Stimulated activated CD8-positive, alpha-beta memory T cell treated with anti-CD3 and anti-CD28 coated beads, Interleukin-4, amount 100 ng/mL, for 48 hours (primary cell): Measurements from ENCODE around the gene PRPF40A.

Experiments
- DNase-seq: peaks from one replicate; pipeline ENCODE4 v3.0.0-alpha.2; 2020

The PRPF40A gene

DNA sequence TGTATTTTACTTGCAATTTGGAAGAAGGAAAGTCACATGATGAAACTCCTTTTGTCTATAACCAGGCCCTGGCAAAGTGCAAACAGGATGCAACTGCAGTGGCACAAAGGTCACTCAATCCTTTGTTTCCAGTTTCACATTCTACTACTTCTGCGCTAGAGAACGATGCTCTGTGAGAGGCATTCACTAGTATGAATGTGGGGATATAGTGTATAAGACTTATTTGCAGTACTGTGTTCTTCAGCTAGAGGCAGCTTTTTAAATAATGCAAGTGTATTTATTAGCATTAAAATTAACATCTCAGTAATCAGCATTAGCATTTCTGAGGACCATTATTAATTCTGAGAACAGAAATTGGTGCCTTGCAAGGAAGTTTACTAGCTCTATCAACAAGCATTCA, 68.9 kb downstream of the PRPF40A start:
- no peak for DNase-seq

DNA sequence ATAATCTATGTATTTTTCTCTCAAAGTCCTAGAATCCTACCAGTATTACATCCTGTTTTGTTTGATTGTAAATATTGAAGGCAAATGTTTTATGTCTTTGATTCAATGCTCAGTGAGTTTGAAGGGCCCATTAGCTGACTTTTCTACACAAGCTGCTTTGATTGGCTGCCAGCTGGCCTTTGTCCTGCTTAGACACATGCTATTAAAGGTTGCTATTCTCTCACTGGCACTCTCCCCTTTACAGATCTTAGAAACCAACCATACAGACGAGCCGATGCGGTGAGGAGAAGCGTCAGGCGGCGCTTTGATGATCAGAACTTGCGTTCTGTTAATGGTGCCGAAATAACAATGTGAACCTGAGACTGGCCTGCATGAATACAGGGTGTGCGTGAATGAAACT, 69.7 kb downstream of the PRPF40A start:
- DNase-seq: no peak

DNA sequence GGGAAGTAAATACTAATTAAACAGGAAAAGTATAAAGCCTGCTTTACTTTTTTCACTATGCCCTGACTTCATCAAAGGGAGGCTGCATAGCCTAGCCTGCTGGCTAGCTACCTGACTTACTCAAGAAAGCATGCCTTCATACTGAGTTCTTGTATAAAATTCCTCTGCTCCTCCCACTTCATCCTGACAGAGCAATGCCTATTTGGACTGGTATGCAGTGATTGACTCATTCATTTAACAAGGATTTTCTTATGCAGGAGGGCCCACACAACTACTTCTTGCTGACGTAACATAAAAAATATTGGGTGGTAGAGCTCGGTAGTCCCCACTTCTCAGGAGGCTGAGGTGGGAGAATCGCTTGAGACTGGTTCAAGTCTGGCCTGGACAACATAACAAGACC, 70.5 kb downstream of the PRPF40A start:
- DNase-seq: no peak

DNA sequence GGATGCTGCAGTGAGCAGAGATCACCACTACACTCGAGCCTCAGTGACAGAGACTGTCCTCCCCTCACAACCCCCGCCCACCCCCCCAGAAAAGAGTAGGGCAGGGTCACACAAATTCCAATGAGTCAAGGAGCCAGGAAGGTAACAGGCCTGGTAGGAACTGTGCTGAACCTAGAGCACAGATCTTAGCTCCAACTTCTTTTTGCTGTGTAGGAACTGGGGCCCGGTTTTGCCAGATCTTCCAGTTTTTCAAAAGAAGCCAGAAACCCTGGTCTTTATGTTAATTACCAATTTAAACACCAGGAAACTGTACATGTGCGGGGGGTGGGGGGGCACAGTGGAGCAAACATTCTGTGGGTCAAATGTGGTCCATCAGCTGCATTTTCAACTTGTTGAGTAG, 71.0 kb downstream of the PRPF40A start:
- DNase-seq: no peak

DNA sequence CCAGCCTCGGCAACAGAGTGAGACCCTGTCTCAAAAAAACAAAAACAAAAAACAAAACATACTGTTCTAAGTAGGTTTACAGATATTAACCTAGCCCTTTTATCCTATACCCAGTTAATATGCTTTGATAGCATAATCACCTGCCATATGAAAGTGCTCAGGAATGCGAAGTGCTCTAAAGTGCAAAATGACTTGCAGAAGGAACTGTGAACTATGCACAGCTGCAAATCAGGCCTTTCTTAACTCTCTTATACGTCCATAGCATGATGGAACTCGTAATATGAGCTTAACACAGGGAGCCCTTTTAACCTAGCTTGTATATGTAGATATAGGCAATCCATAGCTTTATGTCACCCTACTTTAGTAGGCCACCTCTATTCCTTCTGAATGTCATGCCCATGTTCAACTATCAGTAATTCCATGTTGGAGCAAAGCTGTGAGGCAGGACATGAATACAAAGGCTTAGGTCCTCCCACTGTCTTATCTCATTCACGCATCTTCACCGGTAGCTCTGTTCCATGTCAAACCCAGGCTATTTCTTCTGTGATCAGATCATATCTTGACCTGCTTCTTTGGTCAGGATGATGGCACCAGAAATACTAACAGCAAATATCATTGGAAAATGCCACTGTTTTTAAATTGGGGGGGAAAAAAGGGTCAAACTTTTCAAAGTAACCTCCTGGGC, 72.9 kb downstream of the PRPF40A start:
- DNase-seq: no peak

DNA sequence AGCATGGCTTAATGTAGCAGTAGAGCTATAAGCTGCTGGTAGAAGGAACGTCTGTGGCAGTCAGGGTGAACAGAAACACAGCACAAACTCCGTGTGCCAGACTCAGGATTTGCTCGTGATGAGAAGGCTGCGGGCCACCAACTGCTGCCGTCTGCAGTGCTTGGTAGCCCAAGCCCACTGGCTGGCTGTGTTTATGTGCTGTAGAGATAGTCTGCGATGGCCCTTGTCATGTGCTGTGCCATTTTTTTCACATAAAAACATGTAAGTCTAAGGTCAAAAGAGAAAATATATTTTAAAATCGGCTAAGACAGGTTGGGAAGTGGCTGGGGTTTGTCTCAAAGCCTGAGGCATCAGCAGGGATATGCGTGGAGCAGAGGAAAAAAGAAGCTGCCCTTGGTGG, 78.7 kb downstream of the PRPF40A start:
- DNase-seq: no peak

DNA sequence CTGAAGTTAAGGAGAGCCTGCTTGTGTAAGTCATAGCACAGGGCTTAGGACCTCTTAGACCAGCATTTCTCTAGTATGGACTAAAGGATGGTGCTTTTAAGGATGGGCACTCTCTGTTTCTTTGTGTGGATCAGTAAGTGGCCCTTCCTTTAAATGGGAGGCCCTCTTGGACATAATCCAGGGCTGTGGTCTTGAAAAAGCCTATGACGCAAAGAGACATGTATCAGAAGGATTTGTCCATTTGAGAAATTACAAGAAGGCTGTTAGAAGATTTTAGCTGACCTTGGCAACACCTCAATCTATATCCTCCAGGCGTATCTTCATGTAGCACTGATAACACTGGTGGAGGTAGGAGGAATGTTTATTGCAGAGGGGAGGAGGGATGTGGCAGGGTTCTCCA, 79.2 kb downstream of the PRPF40A start:
- DNase-seq: no peak

DNA sequence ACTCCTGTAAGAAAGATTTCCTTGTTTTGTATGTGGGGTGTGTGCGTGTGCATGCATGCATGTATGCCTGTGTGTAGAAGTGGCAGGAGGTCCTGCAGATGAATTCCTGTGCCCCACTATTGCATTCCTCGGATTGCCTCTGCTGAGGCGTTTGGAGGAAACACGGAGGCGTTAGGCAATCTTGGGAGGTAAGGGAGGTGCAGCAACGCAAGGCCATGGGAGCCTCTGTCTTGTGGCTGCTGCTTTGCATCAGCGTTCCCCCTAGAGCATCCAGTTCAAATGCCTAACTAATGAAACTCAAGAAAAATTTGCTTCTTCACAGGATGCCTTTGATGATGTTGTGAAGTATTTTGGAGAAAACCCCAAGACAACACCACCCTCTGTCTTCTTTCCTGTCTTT, 80.0 kb downstream of the PRPF40A start:
- no peak for DNase-seq

DNA sequence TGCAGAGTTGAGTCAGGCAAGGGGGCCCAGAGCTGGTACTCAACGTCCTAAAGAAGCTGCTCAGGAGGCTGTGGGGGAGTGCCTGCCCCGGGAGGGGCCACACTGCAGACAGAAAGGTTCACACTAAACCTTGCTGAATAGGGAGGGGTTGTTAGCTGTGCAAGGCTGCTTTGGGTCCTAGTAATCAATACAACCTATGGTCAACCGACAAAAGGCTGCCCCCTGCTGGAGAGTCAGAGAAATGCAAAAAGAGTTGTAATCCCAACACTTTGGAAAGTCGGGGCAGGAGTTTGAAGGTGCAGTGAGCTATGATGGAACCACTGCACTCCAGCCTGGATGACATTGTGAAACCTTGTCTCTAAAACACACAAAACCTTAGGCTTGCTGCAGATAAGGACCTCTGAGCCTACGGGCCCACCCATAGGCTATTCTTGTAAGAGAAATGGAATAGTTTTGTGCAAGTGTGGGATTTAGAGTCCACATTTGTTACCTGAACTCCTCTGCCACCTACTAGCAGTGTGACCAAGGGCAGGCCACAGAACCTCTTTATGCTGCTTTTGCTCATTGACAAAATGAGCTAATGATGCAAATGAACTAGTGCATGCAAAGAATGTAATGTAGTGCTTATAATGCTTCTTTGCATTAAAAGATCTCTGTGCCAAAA, 81.5 kb downstream of the PRPF40A start:
- peak; percentile 82 for DNase-seq

DNA sequence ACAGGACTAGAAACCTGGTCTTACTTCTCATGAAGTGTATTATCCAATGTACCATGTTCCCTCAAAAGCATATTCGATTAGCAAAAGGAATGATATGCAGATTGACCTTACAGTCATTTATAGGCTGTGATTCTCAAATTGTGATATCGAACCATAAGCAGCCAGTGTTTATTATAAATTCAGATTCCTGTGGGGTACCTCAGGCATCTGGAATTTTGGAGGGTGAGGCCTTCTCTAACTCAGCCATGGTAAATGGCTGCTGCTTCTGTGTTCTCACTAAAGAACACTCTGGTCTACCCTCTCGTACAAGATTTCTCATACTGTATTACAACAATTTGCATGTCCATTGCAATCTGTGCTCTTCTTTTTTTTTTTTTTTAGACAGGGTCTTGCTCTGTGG, 84.5 kb downstream of the PRPF40A start:
- DNase-seq: no peak

DNA sequence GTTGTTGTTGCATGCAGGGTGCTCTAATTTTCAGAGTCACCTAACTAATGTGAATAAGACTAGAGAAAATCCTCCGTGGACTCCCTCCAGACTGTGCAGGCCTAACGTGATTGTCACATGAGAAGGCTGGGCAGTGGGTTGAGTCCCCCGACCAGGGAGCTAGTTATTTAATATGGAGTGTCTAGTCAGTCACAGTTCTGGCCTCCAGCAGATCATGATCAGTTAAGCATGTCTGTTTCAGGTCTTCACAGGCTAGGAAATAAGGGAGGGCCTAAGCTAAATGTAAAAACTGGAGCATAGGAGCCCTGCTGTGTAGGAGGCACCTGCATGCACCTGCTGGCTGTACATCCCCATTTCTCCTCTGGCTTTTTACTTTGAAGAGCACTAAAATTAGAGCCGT, 86.8 kb downstream of the PRPF40A start:
- no peak for DNase-seq

DNA sequence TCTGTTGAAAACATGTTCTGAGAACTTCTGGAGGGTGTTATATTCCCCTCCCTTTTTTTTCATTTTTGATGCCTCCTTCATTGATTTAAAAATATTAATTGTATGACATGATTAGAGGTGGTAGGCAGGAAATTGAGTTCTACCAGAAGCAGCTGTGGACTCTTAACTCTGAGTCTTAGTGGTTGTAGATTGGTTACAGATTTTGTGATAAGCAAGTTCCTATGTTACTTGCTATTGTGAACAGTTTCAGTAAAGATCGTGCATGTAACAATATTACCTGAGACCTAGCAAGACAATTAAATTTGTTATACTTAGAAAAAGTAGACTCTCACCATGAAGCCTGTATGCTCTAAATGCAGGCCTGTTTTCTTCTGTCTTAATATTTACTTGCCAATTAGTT, 88.1 kb downstream of the PRPF40A start:
- DNase-seq: no peak

DNA sequence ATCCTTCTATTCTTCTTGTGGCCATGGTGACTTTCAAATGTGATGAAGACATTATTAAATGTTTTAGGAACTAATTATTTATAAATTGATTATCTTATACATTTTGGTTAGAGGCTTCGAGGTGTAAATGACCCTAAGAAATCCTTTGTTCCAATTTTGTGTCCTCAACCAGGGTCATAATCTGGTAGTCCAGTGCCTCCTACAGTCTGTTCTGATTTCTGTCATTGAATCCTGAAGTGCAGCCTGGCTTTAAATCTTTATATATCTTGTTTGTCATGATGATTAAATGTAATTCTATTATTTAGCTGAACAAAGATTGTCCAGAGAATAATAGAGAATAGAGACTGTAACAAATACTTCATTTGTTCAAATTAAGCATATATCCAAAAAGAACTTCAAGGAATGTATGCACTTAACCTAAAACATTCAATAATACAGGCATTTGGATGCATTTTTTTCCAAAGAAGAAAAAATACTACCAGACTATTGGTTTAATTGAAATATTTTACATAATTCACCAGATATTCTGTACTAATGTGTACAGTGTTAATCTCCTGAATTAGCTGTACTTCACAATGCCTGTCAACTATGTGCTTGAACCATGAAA, 89.8 kb downstream of the PRPF40A start:
- DNase-seq: no peak

DNA sequence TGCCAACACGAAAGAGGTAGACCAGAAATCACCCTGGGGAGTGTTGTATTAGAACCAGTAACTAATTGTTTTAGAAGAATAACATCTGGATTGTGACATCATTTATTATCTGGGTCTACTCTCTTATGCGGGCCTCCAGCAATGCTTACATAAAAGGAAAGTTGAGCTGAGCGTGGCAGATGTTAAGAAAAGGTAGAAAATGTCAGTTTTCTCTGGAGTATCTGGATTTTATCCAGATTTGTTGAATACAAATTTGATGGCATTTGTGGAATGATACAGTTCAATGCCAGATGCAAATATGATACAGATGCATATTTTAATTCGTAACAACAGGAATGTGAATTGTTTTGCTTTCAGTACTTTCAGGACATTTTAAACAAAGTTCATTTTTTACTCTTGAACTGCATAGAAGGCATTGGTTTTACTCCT, 90.3 kb downstream of the PRPF40A start:
- no peak for DNase-seq

DNA sequence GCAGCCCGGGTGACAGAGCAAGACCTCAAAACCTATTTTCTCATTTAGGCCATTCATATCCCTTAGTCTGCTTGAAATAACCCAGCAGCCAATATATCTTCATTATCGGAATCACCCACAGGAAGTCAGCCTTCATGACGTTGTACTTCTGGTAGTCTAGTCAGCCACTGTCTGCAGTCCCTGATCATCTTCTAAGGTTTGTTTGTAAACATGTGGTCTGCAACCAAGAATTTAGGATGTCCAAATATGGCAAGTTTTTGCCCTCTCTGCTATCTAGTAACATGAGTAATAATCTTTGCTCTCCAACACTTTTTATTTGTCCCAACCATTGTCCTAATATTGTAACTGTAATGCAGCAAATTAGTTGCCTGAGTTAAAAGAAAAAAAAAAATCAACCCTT, 92.5 kb downstream of the PRPF40A start:
- no peak for DNase-seq

DNA sequence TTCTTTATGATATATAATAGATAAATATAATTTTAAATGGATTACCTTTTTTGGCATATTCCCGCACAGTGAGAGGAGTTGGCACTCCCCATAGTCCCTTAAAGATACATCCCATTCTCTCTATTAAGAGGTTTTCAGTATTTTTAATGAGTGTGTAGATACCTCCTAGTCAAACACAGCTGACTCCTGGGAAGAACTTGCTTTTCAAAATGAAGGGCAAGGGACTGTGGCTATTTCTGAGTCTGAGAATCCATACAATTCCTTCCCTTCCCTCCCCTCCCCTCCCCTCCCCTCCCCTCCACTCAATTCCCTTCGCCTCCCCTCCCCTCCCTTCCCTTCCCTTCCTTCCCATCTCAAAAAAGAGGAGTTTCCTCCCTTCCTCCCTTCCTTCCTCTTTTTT, 93.5 kb downstream of the PRPF40A start:
- DNase-seq: no peak

DNA sequence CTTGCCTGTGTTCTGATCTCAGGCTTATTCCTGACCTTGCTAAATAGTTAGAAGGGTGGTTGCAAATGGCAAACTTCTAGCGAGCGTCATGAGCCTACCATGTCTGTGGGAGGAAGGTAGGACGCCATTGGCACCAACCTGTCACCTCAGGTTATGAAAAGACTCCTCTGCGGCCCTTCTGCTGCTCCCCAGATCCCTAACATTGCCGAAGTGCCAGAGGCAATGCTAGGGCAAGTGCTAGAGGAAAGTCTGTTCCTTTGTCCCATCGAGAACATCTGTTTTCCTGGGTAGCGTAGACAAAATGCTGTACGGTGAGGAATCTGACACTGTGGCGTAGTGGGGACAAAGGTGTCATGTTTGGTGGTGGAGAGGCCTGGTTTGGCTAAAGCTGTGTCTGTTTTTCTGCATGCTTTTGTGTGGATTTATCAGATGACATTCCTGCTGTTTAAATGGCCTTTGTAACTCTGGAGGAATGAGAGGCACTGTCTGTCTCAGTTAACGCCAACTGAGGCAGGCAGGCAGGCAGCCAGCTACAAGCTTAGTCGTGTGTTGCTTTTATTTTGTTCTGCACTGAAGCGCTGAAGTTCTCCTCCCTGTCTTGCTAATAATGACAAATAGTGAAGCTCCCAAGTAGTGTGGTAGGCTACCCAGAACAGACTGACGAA, 94.1 kb downstream of the PRPF40A start:
- no peak for DNase-seq

DNA sequence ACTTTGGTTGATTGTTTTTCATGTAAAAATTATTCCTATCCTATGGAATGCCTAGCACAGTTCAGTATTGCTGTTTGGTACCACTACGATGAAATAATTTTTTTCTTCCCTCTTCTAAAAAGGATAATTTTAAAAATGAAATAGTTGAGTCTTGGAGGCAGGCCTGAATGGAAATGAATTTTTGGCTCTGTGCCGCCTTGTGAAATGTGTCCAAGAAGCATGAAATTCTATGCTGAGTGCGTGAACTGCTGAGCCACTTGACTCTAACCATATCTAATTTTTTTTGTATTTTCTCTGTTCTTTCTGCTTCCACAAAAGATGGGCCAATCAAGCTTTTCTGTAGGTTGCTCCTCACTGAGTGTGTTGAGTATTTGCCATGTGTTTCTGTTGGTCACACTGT, 95.0 kb downstream of the PRPF40A start:
- DNase-seq: no peak

DNA sequence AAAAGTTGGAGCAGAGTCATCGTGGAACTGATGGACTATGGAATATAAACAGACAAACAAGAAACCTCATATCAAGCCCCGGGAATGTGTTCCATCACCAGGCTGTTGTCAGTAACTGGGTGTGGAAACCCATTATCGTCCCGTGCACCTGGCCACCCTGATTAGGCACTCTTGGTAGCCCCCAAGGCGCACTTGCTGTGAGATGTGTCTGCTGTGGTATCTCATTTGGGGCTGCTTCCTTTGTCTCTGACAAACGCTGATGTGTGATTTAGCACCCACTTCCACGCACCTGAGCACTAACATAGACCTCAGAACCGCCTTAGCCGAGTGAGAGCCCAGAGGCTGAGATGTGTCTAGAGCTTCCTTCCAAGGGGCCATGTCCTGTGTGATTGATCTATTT, 96.3 kb downstream of the PRPF40A start:
- no peak for DNase-seq

DNA sequence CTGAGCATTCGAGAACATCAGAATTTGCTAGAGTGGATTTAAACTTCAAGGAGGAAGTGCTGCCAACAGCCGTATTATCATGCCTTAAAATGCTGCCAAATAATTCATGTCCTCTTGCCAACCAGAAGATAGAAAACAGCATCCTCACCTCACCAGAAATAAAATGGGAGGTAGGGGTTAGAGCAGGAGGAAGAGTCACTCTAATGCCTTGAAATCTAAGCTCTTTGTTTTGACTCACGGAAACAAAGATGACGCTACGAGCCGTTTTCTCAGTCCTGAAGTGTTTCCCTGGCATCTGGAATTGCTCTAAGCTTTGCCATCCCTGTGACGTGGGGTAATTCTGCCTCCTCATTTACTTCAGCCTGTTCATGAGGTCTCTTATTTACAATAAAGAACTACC, 97.1 kb downstream of the PRPF40A start:
- no peak for DNase-seq

DNA sequence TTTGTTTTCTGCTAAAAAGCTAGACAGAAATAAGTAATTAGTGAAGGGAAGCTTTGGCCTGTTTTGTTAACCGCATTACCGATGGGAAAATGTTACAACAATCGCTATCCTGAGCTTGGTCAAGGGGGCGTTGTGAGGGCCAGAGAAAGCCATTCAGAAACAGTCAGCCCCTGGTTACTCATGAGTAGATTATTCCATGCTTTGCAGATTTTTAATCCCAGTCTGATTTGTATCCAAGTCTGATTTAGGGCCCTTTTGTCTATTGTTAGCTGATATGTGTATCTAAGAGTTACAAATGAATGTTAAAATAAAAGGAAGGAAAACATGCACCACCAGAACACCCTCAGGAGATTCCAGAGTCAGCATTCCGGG, 99.1 kb downstream of the PRPF40A start:
- DNase-seq: no peak

DNA sequence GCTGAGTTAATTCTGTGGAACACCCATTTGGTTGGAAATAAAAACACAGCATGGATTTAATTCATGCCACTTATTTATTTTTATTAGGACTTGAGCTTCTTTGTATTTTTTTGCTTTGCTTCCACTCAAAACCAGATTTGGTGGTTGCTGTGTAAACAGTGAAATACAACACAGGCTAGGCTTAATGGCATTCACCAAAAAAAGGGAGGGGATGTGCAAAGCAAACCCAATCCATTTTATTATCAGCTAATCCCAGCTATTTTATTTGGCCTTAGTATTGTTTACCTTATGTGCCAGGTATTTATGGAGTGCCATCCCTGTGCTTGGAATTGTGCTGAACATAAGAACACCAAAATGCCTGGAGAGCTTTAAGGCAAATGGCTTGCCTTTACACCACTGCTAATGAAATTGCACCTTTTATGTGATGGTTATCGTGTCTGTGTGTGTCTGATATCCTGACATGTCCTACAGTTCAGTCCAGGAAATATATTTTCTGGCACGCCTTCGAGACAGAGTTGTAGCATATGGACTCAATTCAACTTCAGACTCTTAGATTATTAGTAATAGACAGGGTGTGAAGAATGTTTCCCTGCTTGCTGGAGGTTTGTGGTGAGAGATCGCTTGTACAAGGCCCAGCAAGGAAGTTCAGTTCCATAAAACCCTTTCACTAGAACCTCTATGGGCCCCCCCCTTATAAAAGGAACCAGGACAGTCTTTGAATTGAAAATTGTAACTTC, 99.6 kb downstream of the PRPF40A start:
- no peak for DNase-seq

DNA sequence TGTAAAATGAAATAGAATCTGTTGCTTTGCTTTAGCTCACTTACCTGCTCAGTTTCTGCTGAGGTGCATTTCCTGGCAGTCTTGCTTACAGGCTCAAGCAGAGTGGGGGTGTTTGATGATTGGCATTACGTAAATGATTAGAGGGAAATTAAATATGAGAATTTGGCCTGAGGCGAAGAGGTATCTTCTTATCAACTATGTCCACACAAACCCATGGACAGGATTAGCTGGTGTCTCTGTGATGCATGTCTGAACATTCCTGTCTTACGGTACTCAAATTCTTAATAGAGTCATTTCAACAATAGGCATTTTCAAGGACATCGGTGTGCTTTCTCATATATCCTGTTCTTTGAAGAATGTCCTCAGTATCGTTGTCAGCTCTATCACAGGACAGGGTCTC, 102.1 kb downstream of the PRPF40A start:
- DNase-seq: no peak
